ENCODE data around the gene GABBR2. TPM values are rescaled to one million over a fixed set of nuclear protein-coding genes. Genes with fewer than 3 reads are reported as not detected.

Gene GABBR2
- total and polyA plus RNA-seq, 2 of the 8 experiments (the other 6 are each of a cell fraction or from before 2014, with no cell fraction given) = 0.50 to 1.2 TPM

- TF ChIP-seq KDM4A (IDR thresholded peaks at IDR 0.05; ENCODE audit: low read depth, low read length, severe bottlenecking) (no peak), RBBP5 (IDR thresholded peaks at IDR 0.05; ENCODE audit: borderline replicate concordance, low read depth, low read length) (no peak), CHD7 (IDR thresholded peaks at IDR 0.05; ENCODE audit: insufficient replicate concordance, low read length) (no peak)
Observed at GRCh38 chr9:98614941-98615340, 93.8 kb downstream of the GABBR2 start (continued).

Measured in H1 (cell line).